Esophagus squamous epithelium (tissue), 5 donors: ENCODE measurements around the gene SYTL5. TPM values are rescaled to one million over a fixed set of nuclear protein-coding genes. Genes with fewer than 3 reads are reported as not detected.

Experiments
- DNase-seq: peaks from one replicate; lab custom pipeline; 2025; lab: John Stamatoyannopoulos, UW
- H3K27ac ChIP-seq, 4 donors: fragments of 200-600 bp; sonication (generic); one replicate each; pipeline ENCODE4 v1.5.1; 2016 to 2019; ENCODE audit warnings: mild to moderate bottlenecking in 1 of 4
- H3K27me3 ChIP-seq, 4 donors: fragments of 200-600 bp; sonication (generic); 1 replicate in 3 of 4; 2 replicates in 1 of 4; pipeline versions ENCODE4 v1.5.1 to v1.6.0; 2017 to 2021; ENCODE audit warnings: antibody characterized with exemption in 1 of 4
- H3K36me3 ChIP-seq, 3 donors: fragments of 200-600 bp; sonication (generic); one replicate each; pipeline ENCODE4 v1.5.1; 2016 to 2019
- H3K4me1 ChIP-seq, 3 donors: fragments of 200-600 bp; sonication (generic); one replicate each; pipeline ENCODE4 v1.5.1; 2017 to 2019
- H3K4me3 ChIP-seq, 4 donors: fragments of 200-600 bp; sonication (generic); 1 replicate in 3 of 4; 2 replicates in 1 of 4; pipeline ENCODE4 v1.5.1; 2016 to 2019; ENCODE audit warnings: mild to moderate bottlenecking in 2 of 4, moderate library complexity in 1 of 4
- H3K9me3 ChIP-seq, 3 donors: fragments of 200-600 bp; sonication (generic); one replicate each; pipeline ENCODE4 v1.5.1; 2016 to 2019
- CTCF ChIP-seq, 6 experiments: fragments of 450-650 bp in 4 of 6; fragments of 200-600 bp in 2 of 6; sonication (generic) in 2 of 6; IDR thresholded peaks; one replicate each; pipeline ENCODE4 v1.5.1; 2016 to 2019; ENCODE audit warnings: antibody characterized with exemption in 6 of 6, mild to moderate bottlenecking in 4 of 6, moderate library complexity in 4 of 6
- POLR2A ChIP-seq, 4 donors: fragments of 450-650 bp; IDR thresholded peaks; one replicate each; pipeline ENCODE4 v1.6.1; 2017; ENCODE audit warnings: antibody characterized with exemption in 4 of 4, mild to moderate bottlenecking in 4 of 4, moderate library complexity in 3 of 4
- WGBS, 2 donors: methylation state at CpG; one replicate each; pipeline ENCODE4 v1.1.5; 2018; 5-methylcytosine and 5-hydroxymethylcytosine counted together
- intact Hi-C: fragments of 100-400 bp; cut with DNase I; formaldehyde crosslinking; loops from one replicate; pipeline ENCODE4 v1.15.0; 2022
- total RNA-seq, 4 donors: library from RNA; depleted of rRNA; stranded (reverse); fragments of >200 nt; gene quantifications; one replicate each; pipeline ENCODE4 v1.1.0, GENCODE V29; 2016
- donor health status: DM: yes; HTN: yes; CAD: no.

SYTL5 gene
- total RNA-seq: 1 to 10 TPM in 3 of 4 donors, under 1 TPM in 1; 0.76 to 8.9 (median 4.8) TPM

DNA sequence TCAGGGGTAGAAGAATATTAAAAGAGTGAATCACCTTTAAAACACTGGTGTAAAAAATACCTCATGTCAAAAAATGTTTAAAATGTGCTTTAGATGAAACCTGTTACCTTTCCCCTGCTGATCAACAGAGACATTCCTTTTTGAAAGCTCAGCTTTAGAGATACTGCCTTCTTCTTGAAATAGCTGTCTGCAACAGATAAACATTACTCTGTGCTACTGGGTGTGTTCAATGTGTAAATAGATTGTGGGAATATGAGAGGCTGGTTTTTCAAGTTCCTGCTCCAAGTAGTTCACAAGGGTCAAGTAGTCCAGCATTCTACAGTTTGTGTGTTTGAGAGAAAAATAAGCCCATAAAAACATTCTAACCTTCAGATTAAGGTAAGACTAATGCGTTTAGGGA is at the start of gene SYTL5:
SYTL5 (plus strand) TSS at position 263 of the 400 bp plus-strand sequence. CDS start 27,337 bp downstream, outside the sequence.
- no peak for TF ChIP-seq POLR2A (IDR thresholded peaks at IDR 0.05)
- no peak for TF ChIP-seq CTCF (IDR thresholded peaks at IDR 0.05)
- intact Hi-C loops: no loop called here
- Histone ChIP-seq H3K27me3 (no peaks in the 10 kb centered on the region), H3K4me3 (no peak within 1 kb of the TSS), H3K36me3 (no peaks in the 10 kb centered on the region), H3K27ac (peak within 1 kb of the TSS in 2 of 4 donors; percentile 64 to 65), H3K4me1 (no peaks in the 10 kb centered on the region), H3K9me3 (no peaks in the 10 kb centered on the region)
- WGBS, 2 donors: 54 to 80% methylated on average over 1 of the region's 1 CpG
- no peak for DNase-seq

GRCh38 chrX:37958525-37959211 is 47.7 kb upstream of the SYTL5 start:
- H3K4me1 ChIP-seq: no peaks in the 10 kb centered on the region
- intact Hi-C loops: no loop called here
- WGBS, 2 donors: 56 to 71% methylated on average over 4 to 7 of the region's 7 CpGs
- no peaks in the 10 kb centered on the region for H3K36me3 ChIP-seq
- TF ChIP-seq CTCF (IDR thresholded peaks at IDR 0.05) (no peak), POLR2A (IDR thresholded peaks at IDR 0.05) (no peak)
- H3K4me3 ChIP-seq: no peak overlapping the region
- no peak for DNase-seq
- no peak overlapping the region for H3K27ac ChIP-seq
- H3K9me3 ChIP-seq: no peaks in the 10 kb centered on the region
- no peaks in the 10 kb centered on the region for H3K27me3 ChIP-seq

GRCh38 chrX:37959212-37960021 is 46.9 kb upstream of the SYTL5 start:
- TF ChIP-seq CTCF (IDR thresholded peaks at IDR 0.05) (no peak), POLR2A (IDR thresholded peaks at IDR 0.05) (no peak)
- Histone ChIP-seq H3K27me3 (no peaks in the 10 kb centered on the region), H3K9me3 (no peaks in the 10 kb centered on the region), H3K27ac (no peak overlapping the region), H3K36me3 (no peaks in the 10 kb centered on the region), H3K4me3 (no peak overlapping the region), H3K4me1 (no peaks in the 10 kb centered on the region)
- intact Hi-C loops: no loop called here
- 68 to 79% methylated on average over 13 to 15 of the region's 15 CpGs for WGBS, 2 donors
- no peak for DNase-seq

GRCh38 chrX:37961118-37961517 is 45.2 kb upstream of the SYTL5 start:
- 88 to 100% methylated on average over 1 of the region's 1 CpG for WGBS, 2 donors
- H3K9me3 ChIP-seq: no peaks in the 10 kb centered on the region
- no peak for DNase-seq
- no peaks in the 10 kb centered on the region for H3K36me3 ChIP-seq
- no peaks in the 10 kb centered on the region for H3K4me1 ChIP-seq
- intact Hi-C loops: no loop called here
- no peak overlapping the region for H3K27ac ChIP-seq
- no peaks in the 10 kb centered on the region for H3K27me3 ChIP-seq
- TF ChIP-seq CTCF (IDR thresholded peaks at IDR 0.05) (no peak), POLR2A (IDR thresholded peaks at IDR 0.05) (no peak)
- H3K4me3 ChIP-seq: no peak overlapping the region

DNA sequence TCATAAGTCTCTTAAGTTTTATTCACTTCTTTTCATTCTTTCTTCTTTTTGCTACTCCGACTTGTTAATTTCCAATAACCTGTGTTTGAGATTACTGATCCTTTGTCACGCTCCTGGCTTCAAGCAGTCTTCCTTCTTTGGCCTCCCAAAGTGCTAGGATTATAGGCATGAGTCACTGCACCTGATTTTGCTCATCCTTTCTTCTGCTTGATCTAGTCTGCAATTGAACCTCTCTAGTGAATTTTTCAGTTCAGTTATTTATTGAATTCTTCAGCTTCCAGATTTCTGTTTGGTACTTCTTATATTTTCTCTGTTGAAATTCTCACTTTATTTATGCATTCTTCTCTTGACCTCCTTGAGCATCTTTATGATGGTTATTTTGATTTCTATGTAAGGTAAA is 38.6 kb upstream of the SYTL5 start:
- TF ChIP-seq POLR2A (IDR thresholded peaks at IDR 0.05) (no peak), CTCF (IDR thresholded peaks at IDR 0.05) (no peak)
- Histone ChIP-seq H3K27me3 (no peaks in the 10 kb centered on the region), H3K9me3 (no peaks in the 10 kb centered on the region), H3K4me1 (no peaks in the 10 kb centered on the region), H3K4me3 (no peak overlapping the region), H3K36me3 (no peaks in the 10 kb centered on the region), H3K27ac (no peak overlapping the region)
- intact Hi-C loops: no loop called here
- DNase-seq: no peak
- WGBS, 2 donors: 79 to 83% methylated on average over 2 of the region's 2 CpGs
